Breast epithelium (tissue), 4 donors: ENCODE measurements around the gene FBXO11. TPM values are rescaled to one million over a fixed set of nuclear protein-coding genes. Genes with fewer than 3 reads are reported as not detected.

Source experiments
- DNase-seq, 2 donors: peaks; one replicate each; pipeline ENCODE4 v3.0.0-alpha.2; 2019; ENCODE audit warnings: low spot score in 2 of 2
- H3K27ac ChIP-seq, 2 donors: fragments of 200-600 bp; sonication (generic) in 1 of 2; one replicate each; pipeline ENCODE4 v1.5.1; 2016 to 2019; ENCODE audit warnings: mild to moderate bottlenecking in 1 of 2
- H3K27me3 ChIP-seq, 2 donors: fragments of 200-600 bp; sonication (generic) in 1 of 2; one replicate each; pipeline versions ENCODE4 v1.5.1 to v1.6.0; 2017 to 2019; ENCODE audit warnings: control low read depth in 1 of 2, mild to moderate bottlenecking in 1 of 2
- H3K36me3 ChIP-seq: fragments of 200-600 bp; one replicate; pipeline ENCODE4 v1.5.1; 2019
- H3K4me1 ChIP-seq, 2 donors: fragments of 200-600 bp; sonication (generic); one replicate each; pipeline ENCODE4 v1.5.1; 2016 to 2019; ENCODE audit warnings: control low read depth in 1 of 2
- H3K4me3 ChIP-seq, 3 donors: fragments of 200-600 bp; sonication (generic); 1 replicate in 2 of 3; 2 replicates in 1 of 3; pipeline ENCODE4 v1.5.1; 2016 to 2019; ENCODE audit warnings: mild to moderate bottlenecking in 3 of 3, moderate library complexity in 2 of 3
- H3K9me3 ChIP-seq, 2 donors: fragments of 200-600 bp; sonication (generic) in 1 of 2; one replicate each; pipeline ENCODE4 v1.5.1; 2016 to 2019; ENCODE audit warnings: control low read depth in 1 of 2
- CTCF ChIP-seq, 3 donors: fragments of 450-650 bp; IDR thresholded peaks; one replicate each; pipeline ENCODE4 v1.5.1; 2016 to 2017; ENCODE audit warnings: antibody characterized with exemption in 3 of 3, mild to moderate bottlenecking in 3 of 3, moderate library complexity in 3 of 3
- POLR2A ChIP-seq: fragments of 450-650 bp; IDR thresholded peaks from one replicate; pipeline ENCODE4 v1.6.1; 2016; ENCODE audit warnings: antibody characterized with exemption, mild to moderate bottlenecking, moderate library complexity
- POLR2AphosphoS5 ChIP-seq, 3 donors: sonication (generic); formaldehyde crosslinking; IDR thresholded peaks; one replicate each; pipeline ENCODE4 v1.6.1; 2017; ENCODE audit warnings: antibody characterized with exemption in 3 of 3
- intact Hi-C: fragments of 100-400 bp; cut with DNase I; formaldehyde crosslinking; loops from one replicate; pipeline ENCODE4 v1.15.1; 2023; ENCODE audit warnings: low total_unique reads
- total RNA-seq, 3 donors: library from RNA; depleted of rRNA; stranded (reverse); fragments of >200 nt; gene quantifications; one replicate each; pipeline ENCODE4 v1.1.0, GENCODE V29; 2016

FBXO11 gene
- total RNA-seq, 3 donors from 2014 or later = 59.3 to 71.7 (median 63.8) TPM

DNA sequence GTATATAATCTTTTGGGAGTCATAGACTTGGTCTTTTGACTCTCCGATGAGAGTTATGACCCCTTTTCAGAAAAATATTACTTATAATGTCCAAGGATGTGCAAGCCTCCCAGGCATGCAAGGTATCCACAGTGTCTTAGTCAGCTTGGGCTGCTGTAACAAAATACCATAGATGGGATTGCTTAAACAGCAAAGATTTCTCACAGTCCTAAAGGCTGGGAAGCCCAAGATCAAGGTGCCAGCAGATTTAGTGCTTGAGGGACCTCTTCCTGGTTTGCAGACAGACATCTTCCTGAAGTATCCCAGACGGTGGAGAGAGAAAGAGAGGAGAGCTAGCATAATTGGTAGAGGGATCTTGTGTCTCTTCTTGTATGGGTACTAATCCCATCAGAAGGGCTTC is 35.6 kb upstream of the FBXO11 start:
- no peak for DNase-seq
- Histone ChIP-seq H3K36me3 (no peaks in the 10 kb centered on the region), H3K27me3 (no peaks in the 10 kb centered on the region), H3K9me3 (no peaks in the 10 kb centered on the region), H3K4me1 (no peaks in the 10 kb centered on the region), H3K4me3 (no peak overlapping the region), H3K27ac (no peak overlapping the region)
- no peak for TF ChIP-seq POLR2A
- TF ChIP-seq CTCF (IDR thresholded peaks at IDR 0.05) = no peak
- no peak for TF ChIP-seq POLR2AphosphoS5 (IDR thresholded peaks at IDR 0.05)
- intact Hi-C loops = no loop called here

- H3K9me3 ChIP-seq = no peaks in the 10 kb centered on the region
- H3K27me3 ChIP-seq = no peaks in the 10 kb centered on the region
- no peak for TF ChIP-seq POLR2AphosphoS5 (IDR thresholded peaks at IDR 0.05)
- TF ChIP-seq POLR2A = no peak
- no peak for TF ChIP-seq CTCF (IDR thresholded peaks at IDR 0.05)
- H3K4me1 ChIP-seq = no peaks in the 10 kb centered on the region
- no peaks in the 10 kb centered on the region for H3K36me3 ChIP-seq
- no peak for DNase-seq
- H3K4me3 ChIP-seq = no peak overlapping the region
- no peak overlapping the region for H3K27ac ChIP-seq
- intact Hi-C loops = no loop called here
These were observed 31.4 kb upstream of the FBXO11 start for GRCh38 chr2:47937677-47938076.

- intact Hi-C loops = no loop called here
- Histone ChIP-seq H3K27me3 (no peaks in the 10 kb centered on the region), H3K4me3 (no peak overlapping the region)
These were observed 28.8 kb upstream of the FBXO11 start for GRCh38 chr2:47935071-47935470.

GRCh38 chr2:47918043-47918442 is 11.7 kb upstream of the FBXO11 start:
- intact Hi-C loops = no loop called here

More at GRCh38 chr2:47935071-47935470, 28.8 kb upstream of the FBXO11 start:
- H3K36me3 ChIP-seq = no peaks in the 10 kb centered on the region
- no peak for DNase-seq
- H3K9me3 ChIP-seq = no peaks in the 10 kb centered on the region
- H3K4me1 ChIP-seq = no peaks in the 10 kb centered on the region
- no peak overlapping the region for H3K27ac ChIP-seq
- TF ChIP-seq POLR2AphosphoS5 (IDR thresholded peaks at IDR 0.05) = no peak
- TF ChIP-seq CTCF (IDR thresholded peaks at IDR 0.05) = no peak
- TF ChIP-seq POLR2A = no peak

More at GRCh38 chr2:47918043-47918442, 11.7 kb upstream of the FBXO11 start:
- no peak overlapping the region for H3K27ac ChIP-seq
- no peaks in the 10 kb centered on the region for H3K4me1 ChIP-seq
- TF ChIP-seq POLR2A = no peak
- no peak for TF ChIP-seq CTCF (IDR thresholded peaks at IDR 0.05)
- no peak for TF ChIP-seq POLR2AphosphoS5 (IDR thresholded peaks at IDR 0.05)
- H3K36me3 ChIP-seq = no peaks in the 10 kb centered on the region
- H3K4me3 ChIP-seq = no peak overlapping the region
- no peak for DNase-seq
- H3K27me3 ChIP-seq = no peaks in the 10 kb centered on the region
- H3K9me3 ChIP-seq = no peaks in the 10 kb centered on the region
